ENCODE data around the gene BTBD16. TPM values are rescaled to one million over a fixed set of nuclear protein-coding genes. Genes with fewer than 3 reads are reported as not detected.

Gene BTBD16
- total RNA-seq, 3 donors from 2014 or later: 0.29 TPM; not detected in 2

GRCh38 chr10:122291739-122292138, 20.6 kb downstream of the BTBD16 start:
- TF ChIP-seq, protein P1, sequence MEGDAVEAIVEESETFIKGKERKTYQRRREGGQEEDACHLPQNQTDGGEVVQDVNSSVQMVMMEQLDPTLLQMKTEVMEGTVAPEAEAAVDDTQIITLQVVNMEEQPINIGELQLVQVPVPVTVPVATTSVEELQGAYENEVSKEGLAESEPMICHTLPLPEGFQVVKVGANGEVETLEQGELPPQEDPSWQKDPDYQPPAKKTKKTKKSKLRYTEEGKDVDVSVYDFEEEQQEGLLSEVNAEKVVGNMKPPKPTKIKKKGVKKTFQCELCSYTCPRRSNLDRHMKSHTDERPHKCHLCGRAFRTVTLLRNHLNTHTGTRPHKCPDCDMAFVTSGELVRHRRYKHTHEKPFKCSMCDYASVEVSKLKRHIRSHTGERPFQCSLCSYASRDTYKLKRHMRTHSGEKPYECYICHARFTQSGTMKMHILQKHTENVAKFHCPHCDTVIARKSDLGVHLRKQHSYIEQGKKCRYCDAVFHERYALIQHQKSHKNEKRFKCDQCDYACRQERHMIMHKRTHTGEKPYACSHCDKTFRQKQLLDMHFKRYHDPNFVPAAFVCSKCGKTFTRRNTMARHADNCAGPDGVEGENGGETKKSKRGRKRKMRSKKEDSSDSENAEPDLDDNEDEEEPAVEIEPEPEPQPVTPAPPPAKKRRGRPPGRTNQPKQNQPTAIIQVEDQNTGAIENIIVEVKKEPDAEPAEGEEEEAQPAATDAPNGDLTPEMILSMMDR (IDR thresholded peaks at IDR 0.05): no peak
- H3K4me1 ChIP-seq: no peaks in the 10 kb centered on the region
- intact Hi-C loops (cut with DNase I; ENCODE audit: low total_unique reads): loop anchor here (10.0 kb wide), 1 partner anchor 273 kb away; the partner anchor contains the start of gene DMBT1
- no peaks in the 10 kb centered on the region for H3K36me3 ChIP-seq
- H3K4me3 ChIP-seq: no peak overlapping the region
- no peak for DNase-seq (ENCODE audit: low spot score in 2 of 2)
- no peak overlapping the region for H3K27ac ChIP-seq
- no peaks in the 10 kb centered on the region for H3K9me3 ChIP-seq
- H3K27me3 ChIP-seq: no peaks in the 10 kb centered on the region

- H3K4me3 ChIP-seq: no peak overlapping the region
- no peak for DNase-seq (ENCODE audit: low spot score in 2 of 2)
- no peaks in the 10 kb centered on the region for H3K9me3 ChIP-seq
- H3K27me3 ChIP-seq: no peaks in the 10 kb centered on the region
- TF ChIP-seq POLR2AphosphoS5 (IDR thresholded peaks at IDR 0.05) (no peak), POLR2A (IDR thresholded peaks at IDR 0.05) (no peak)
- TF ChIP-seq, protein P1 (IDR thresholded peaks at IDR 0.05): no peak
- intact Hi-C loops (cut with DNase I; ENCODE audit: low total_unique reads): loop anchor here (10.0 kb wide), 1 partner anchor 272 kb away; the partner anchor contains the start of gene DMBT1
- H3K4me1 ChIP-seq: no peaks in the 10 kb centered on the region
- H3K36me3 ChIP-seq: no peaks in the 10 kb centered on the region
- H3K27ac ChIP-seq: no peak overlapping the region
Measured at GRCh38 chr10:122292376-122292775, 21.3 kb downstream of the BTBD16 start.

DNA sequence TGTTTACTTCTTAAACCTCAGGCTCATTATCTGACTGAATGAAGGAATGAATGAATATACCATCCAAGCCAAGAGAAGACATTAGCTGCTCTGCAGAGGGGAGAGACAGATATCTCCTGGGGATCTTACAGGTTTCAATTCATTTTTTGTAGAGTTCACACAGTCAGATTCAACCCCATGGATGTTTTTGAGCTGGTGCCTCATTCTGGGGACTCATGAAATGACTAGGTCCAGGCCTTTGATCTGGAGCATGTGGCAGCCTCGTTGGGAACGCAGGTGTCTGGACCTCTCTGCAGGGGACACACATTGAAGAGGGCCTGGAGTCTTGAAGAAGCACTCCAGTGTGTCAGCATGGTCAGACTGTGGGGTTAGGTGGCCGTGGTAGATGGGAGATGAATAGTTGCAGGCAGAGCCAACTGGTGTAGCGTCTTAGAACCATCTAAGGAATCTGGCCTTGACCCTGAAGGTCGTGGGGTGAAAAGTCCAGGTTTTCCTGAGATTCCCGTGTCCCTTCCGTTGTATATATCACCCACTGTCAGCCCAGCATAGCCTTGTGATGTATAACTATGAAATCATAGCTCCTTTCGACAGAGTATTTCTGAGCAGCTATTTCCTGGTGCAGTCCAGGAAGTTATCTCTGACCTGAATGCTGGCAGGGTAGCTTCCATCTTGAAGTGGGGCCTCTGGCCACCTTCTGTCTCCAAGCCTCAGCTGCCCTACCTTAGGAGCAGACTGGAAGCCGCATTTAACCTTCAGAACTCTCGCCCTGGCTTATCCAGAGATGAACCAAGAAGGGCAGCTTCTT, 22.3 kb downstream of the BTBD16 start:
- Histone ChIP-seq H3K27me3 (no peaks in the 10 kb centered on the region), H3K4me1 (no peaks in the 10 kb centered on the region), H3K27ac (no peak overlapping the region), H3K36me3 (no peaks in the 10 kb centered on the region), H3K4me3 (no peak overlapping the region), H3K9me3 (no peaks in the 10 kb centered on the region)
- DNase-seq (ENCODE audit: low spot score in 2 of 2): no peak
- no peak for TF ChIP-seq POLR2A (IDR thresholded peaks at IDR 0.05)
- no peak for TF ChIP-seq POLR2AphosphoS5 (IDR thresholded peaks at IDR 0.05)
- TF ChIP-seq, protein P1 (IDR thresholded peaks at IDR 0.05): no peak
- intact Hi-C loops (cut with DNase I; ENCODE audit: low total_unique reads): loop anchor here (10.0 kb wide), 1 partner anchor 271 kb away; the partner anchor contains the start of gene DMBT1

GRCh38 chr10:122293961-122294380, 22.9 kb downstream of the BTBD16 start:
- no peaks in the 10 kb centered on the region for H3K4me1 ChIP-seq
- intact Hi-C loops (cut with DNase I; ENCODE audit: low total_unique reads): loop anchor here (10.0 kb wide), 1 partner anchor 271 kb away; the partner anchor contains the start of gene DMBT1
- DNase-seq (ENCODE audit: low spot score in 2 of 2): no peak
- H3K4me3 ChIP-seq: no peak overlapping the region
- H3K36me3 ChIP-seq: no peaks in the 10 kb centered on the region
- TF ChIP-seq, protein P1 (IDR thresholded peaks at IDR 0.05): no peak
- TF ChIP-seq POLR2AphosphoS5 (IDR thresholded peaks at IDR 0.05): no peak
- no peak for TF ChIP-seq POLR2A (IDR thresholded peaks at IDR 0.05)
- no peak overlapping the region for H3K27ac ChIP-seq
- no peaks in the 10 kb centered on the region for H3K27me3 ChIP-seq
- no peaks in the 10 kb centered on the region for H3K9me3 ChIP-seq

Data from breast epithelium (tissue), 4 donors.